Measurements from ENCODE around the gene TRPC1. TPM values are rescaled to one million over a fixed set of nuclear protein-coding genes. Genes with fewer than 3 reads are reported as not detected.

TRPC1 gene
- total RNA-seq, 4 donors from 2014 or later = 18.8 to 46.7 (median 23.4) TPM

DNA sequence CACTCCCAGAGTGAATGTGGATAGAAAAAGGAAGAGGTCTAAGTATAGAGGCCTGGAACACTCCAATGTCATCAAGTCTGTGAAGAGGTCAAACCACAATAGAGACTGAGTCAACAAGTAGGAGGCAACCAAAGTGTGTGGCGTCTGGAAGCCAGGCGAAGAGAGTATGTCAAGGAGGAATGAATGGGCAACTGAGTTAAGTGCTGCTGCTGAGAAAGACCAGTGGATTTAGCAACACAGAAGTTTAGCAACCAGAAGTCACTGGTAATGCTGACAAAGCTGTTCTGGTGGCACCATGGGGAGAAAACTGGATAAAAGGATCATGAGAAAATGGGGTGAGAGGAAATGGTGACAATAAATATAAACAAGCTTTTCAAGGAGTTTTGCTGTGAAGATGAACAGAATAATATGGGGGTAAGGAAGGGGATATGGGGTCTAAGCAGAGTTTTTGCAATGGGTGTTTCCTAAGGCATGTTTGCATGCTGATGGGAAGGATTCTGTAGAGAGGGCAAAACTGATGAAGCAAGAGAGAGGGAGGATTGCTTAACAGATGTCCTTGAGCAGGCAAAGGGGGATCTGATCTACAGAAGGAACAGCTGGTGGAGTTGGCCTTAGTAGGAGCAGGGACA lies 126.7 kb downstream of the TRPC1 start:
- no peaks in the 10 kb centered on the region for H3K27me3 ChIP-seq
- peaks cover 0 to 11% (median 0%) of the 10 kb centered on the region in 3 donors for H3K4me1 ChIP-seq
- peak; percentile 76 for ATAC-seq
- H3K36me3 ChIP-seq = no peaks in the 10 kb centered on the region
- TF ChIP-seq POLR2AphosphoS5 (IDR thresholded peaks at IDR 0.05) (no peak), EP300 (IDR thresholded peaks at IDR 0.05) (no peak), POLR2A (IDR thresholded peaks at IDR 0.05) (no peak)
- TF ChIP-seq, protein P1, sequence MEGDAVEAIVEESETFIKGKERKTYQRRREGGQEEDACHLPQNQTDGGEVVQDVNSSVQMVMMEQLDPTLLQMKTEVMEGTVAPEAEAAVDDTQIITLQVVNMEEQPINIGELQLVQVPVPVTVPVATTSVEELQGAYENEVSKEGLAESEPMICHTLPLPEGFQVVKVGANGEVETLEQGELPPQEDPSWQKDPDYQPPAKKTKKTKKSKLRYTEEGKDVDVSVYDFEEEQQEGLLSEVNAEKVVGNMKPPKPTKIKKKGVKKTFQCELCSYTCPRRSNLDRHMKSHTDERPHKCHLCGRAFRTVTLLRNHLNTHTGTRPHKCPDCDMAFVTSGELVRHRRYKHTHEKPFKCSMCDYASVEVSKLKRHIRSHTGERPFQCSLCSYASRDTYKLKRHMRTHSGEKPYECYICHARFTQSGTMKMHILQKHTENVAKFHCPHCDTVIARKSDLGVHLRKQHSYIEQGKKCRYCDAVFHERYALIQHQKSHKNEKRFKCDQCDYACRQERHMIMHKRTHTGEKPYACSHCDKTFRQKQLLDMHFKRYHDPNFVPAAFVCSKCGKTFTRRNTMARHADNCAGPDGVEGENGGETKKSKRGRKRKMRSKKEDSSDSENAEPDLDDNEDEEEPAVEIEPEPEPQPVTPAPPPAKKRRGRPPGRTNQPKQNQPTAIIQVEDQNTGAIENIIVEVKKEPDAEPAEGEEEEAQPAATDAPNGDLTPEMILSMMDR (IDR thresholded peaks at IDR 0.05) = no peak
- 46% methylated on average over 2 of the region's 2 CpGs; no CpG with 5 or more reads in 1 of the 2 donors for WGBS, 2 donors (ENCODE audit: low coverage in 1 of 2)
- no peak overlapping the region for H3K27ac ChIP-seq
- H3K9me3 ChIP-seq = no peaks in the 10 kb centered on the region
- H3K4me3 ChIP-seq = no peak overlapping the region

DNA sequence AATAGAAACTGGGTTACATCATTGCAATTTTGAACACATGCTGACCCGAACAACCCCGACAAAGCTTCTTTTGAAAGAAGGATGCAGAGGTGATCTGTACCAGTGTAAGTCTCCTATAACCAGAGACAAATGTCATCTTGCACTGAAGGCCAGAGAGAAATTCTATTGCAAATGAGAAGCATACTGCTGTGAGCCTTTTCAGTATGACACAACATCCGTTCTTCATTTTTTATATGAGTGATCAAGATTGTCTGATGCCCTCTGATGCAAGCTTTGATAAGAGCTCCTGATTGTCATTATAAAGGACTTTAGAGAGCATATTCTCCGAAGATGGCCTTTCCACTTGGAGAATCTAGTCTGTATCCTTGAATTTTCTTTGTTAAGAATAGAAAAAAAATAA lies 128.2 kb downstream of the TRPC1 start:
- Histone ChIP-seq H3K4me3 (no peak overlapping the region), H3K36me3 (no peaks in the 10 kb centered on the region), H3K9me3 (no peaks in the 10 kb centered on the region), H3K4me1 (peaks cover 0 to 8% (median 0%) of the 10 kb centered on the region in 3 donors), H3K27ac (no peak overlapping the region), H3K27me3 (no peaks in the 10 kb centered on the region)
- TF ChIP-seq POLR2A (IDR thresholded peaks at IDR 0.05) (no peak), EP300 (IDR thresholded peaks at IDR 0.05) (no peak), POLR2AphosphoS5 (IDR thresholded peaks at IDR 0.05) (no peak)
- TF ChIP-seq, protein P1 (IDR thresholded peaks at IDR 0.05) = no peak
- 75 to 81% methylated on average over 4 of the region's 4 CpGs for WGBS, 2 donors (ENCODE audit: low coverage in 1 of 2)
- no peak for ATAC-seq

DNA sequence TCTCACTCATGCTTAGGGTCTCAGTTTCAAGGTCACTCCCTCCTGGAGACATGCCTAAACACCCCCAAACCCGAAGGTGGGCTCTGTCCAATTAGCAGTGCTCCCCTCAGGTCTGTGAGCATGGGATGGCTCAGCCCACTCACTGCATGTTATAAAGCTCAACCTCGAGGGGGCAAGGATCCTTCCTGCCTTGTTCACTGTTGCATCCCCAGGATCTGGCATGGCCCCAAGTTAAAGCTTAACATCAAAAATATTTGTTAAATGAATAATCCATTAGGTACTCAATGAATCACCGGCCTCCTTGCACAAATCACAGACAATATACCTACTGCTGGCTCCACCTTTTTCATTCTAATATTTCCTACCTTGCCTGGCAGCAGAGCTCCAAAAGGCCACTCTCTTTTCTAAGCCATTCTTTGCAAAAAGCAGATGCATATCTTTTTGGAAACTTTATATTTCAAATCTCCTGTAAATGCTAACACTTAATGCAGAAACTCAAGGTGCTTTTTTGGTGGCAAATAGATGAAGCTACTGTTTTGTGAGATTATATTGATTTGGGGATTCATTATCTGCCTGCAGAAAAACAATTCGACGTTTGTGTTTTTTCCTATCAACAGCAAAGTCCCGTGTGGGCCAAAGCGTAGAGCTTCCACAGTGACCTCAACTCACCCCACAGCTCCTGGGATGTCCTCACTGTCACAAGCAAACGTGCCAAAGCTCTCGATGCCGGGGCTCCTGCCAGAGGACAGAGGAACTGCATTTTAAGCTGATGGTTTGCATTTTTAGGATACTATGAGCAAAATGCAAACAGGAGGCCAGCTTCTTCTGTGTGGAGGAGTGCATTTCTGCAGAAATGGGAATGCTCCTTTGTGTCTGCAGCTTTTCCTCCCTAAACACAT lies 129.7 kb downstream of the TRPC1 start:
- H3K9me3 ChIP-seq = no peaks in the 10 kb centered on the region
- no peak for TF ChIP-seq POLR2AphosphoS5 (IDR thresholded peaks at IDR 0.05)
- TF ChIP-seq, protein P1 (IDR thresholded peaks at IDR 0.05) = no peak
- no peak for TF ChIP-seq EP300 (IDR thresholded peaks at IDR 0.05)
- WGBS, 2 donors (ENCODE audit: low coverage in 1 of 2) = 28 to 34% methylated on average over 10 of the region's 10 CpGs
- no peak overlapping the region for H3K27ac ChIP-seq
- H3K36me3 ChIP-seq = no peaks in the 10 kb centered on the region
- H3K27me3 ChIP-seq = no peaks in the 10 kb centered on the region
- no peak overlapping the region for H3K4me3 ChIP-seq
- no peaks in the 10 kb centered on the region for H3K4me1 ChIP-seq
- ATAC-seq = no peak

DNA sequence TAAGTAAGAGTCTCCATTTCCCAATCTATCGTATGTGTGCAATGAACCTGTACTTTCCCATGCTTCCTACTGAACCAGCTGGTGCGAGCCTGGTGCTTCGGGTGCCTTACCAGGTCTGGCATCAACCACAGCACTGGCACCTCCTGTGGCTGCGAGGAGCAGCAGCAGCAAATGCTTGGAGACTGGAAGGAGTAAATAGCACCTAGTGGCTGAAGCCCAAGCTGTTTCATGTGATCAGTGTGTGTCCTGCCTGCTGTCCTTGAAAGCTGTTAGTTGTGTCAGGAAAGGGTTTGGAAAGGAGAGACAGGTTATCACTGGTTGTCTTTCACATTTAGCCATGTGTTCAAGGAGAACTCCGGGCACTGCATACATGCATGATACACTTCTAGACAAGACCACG lies 133.2 kb downstream of the TRPC1 start:
- Histone ChIP-seq H3K27ac (no peak overlapping the region), H3K27me3 (peaks cover 8% of the 10 kb centered on the region), H3K36me3 (no peaks in the 10 kb centered on the region), H3K9me3 (no peaks in the 10 kb centered on the region), H3K4me1 (no peaks in the 10 kb centered on the region), H3K4me3 (no peak overlapping the region)
- WGBS, 2 donors (ENCODE audit: low coverage in 1 of 2) = 61 to 92% methylated on average over 4 to 6 of the region's 6 CpGs
- TF ChIP-seq EP300 (IDR thresholded peaks at IDR 0.05) = no peak
- TF ChIP-seq, protein P1 (IDR thresholded peaks at IDR 0.05) = no peak
- ATAC-seq = no peak

Small RNAs within 50 kb of the gene (small RNA-seq; reads per million reads assigned to genes)
- gene RNU7-47P = 0 reads per million in 4 donors

Other genes starting within 250 kb of the TRPC1 start
- gene ATR, start 145.3 kb upstream of the TRPC1 start, total RNA-seq = 10 to 100 TPM; 13.1 to 26.8 (median 20.4) TPM
- 1 to 10 TPM; 1.2 to 9.0 (median 4.3) TPM for gene PLS1, start 127.6 kb upstream of the TRPC1 start, total RNA-seq
- 10 to 100 TPM; 13.5 to 88.1 (median 44.2) TPM for gene PCOLCE2, start 165.0 kb downstream of the TRPC1 start, total RNA-seq
- gene PAQR9, start 239.6 kb downstream of the TRPC1 start, total RNA-seq = not detected

All from gastroesophageal sphincter (tissue), 4 donors.